SK-N-DZ (cell line): ENCODE results near the gene FILIP1L.

Experiments used
- DNase-seq: peaks from one replicate; pipeline ENCODE4 v3.0.0-alpha.2; 2015; ENCODE audit warnings: low spot score

FILIP1L gene

GRCh38 chr3:100125161-100125938, 11.0 kb upstream of the FILIP1L start:
- DNase-seq = peak; percentile 21

GRCh38 chr3:100124201-100124761, 10.0 kb upstream of the FILIP1L start:
- no peak for DNase-seq

- no peak for DNase-seq
Measured at GRCh38 chr3:100123112-100123511, 8.8 kb upstream of the FILIP1L start.

- no peak for DNase-seq
Measured at GRCh38 chr3:100122321-100122720, 8.0 kb upstream of the FILIP1L start.

GRCh38 chr3:100120693-100121092, 6.4 kb upstream of the FILIP1L start:
- no peak for DNase-seq

- no peak for DNase-seq
Measured at GRCh38 chr3:100120012-100120411, 5.7 kb upstream of the FILIP1L start.

GRCh38 chr3:100117093-100117492, 2.8 kb upstream of the FILIP1L start:
- DNase-seq = no peak

GRCh38 chr3:100113723-100114412, 433 bp downstream of the FILIP1L start:
- no peak for DNase-seq

GRCh38 chr3:100111728-100112127, 2.6 kb downstream of the FILIP1L start:
- DNase-seq = no peak

GRCh38 chr3:100110162-100110561, 4.1 kb downstream of the FILIP1L start:
- DNase-seq = no peak

GRCh38 chr3:100108464-100109079, 5.7 kb downstream of the FILIP1L start:
- DNase-seq = no peak

- no peak for DNase-seq
Measured at GRCh38 chr3:100107221-100107814, 7.0 kb downstream of the FILIP1L start.

- no peak for DNase-seq
Measured at GRCh38 chr3:100106531-100107141, 7.7 kb downstream of the FILIP1L start.

GRCh38 chr3:100106094-100106493, 8.2 kb downstream of the FILIP1L start:
- no peak for DNase-seq

- DNase-seq = no peak
Measured at GRCh38 chr3:100105501-100105900, 8.8 kb downstream of the FILIP1L start.

- DNase-seq = no peak
Measured at GRCh38 chr3:100104817-100105413, 9.4 kb downstream of the FILIP1L start.

- DNase-seq = no peak
Measured at GRCh38 chr3:100104442-100104798, 9.9 kb downstream of the FILIP1L start.

GRCh38 chr3:100103558-100104441, 10.5 kb downstream of the FILIP1L start:
- DNase-seq = no peak

GRCh38 chr3:100102757-100103156, 11.5 kb downstream of the FILIP1L start:
- no peak for DNase-seq

GRCh38 chr3:100100425-100100824, 13.9 kb downstream of the FILIP1L start:
- no peak for DNase-seq
